ENCODE data around the gene GUCD1.
"Not testable (repeated sequence)": the region's sequence is repeated elsewhere in the genome, so short reads cannot be mapped to it uniquely, and the experiment has no call there.

Gene GUCD1

GRCh38 chr22:24554313-24555164, at the start of gene GUCD1:
Gene GUCD1 (minus strand): TSS chr22:24555138. CDS start chr22:24554991, 147 bp downstream.
- DNase-seq, result peak; percentile 25

GRCh38 chr22:24603770-24604629, 49.1 kb upstream of the GUCD1 start:
- peak; percentile 25 for DNase-seq

- DNase-seq, result not testable (repeated sequence)
These were observed 48.2 kb upstream of the GUCD1 start, which contains the start of gene GGT1 for GRCh38 chr22:24602847-24603769. Gene GGT1 (plus strand): TSS chr22:24603193. CDS start chr22:24611082, 7,889 bp downstream.

- DNase-seq, result not testable (repeated sequence)
These were observed 47.3 kb upstream of the GUCD1 start for GRCh38 chr22:24602105-24602749.

GRCh38 chr22:24601217-24602104, 46.5 kb upstream of the GUCD1 start:
- DNase-seq, result no peak

- DNase-seq, result not testable (repeated sequence)
These were observed 45.2 kb upstream of the GUCD1 start for GRCh38 chr22:24599958-24600715.

- DNase-seq, result no peak
These were observed 44.6 kb upstream of the GUCD1 start for GRCh38 chr22:24599514-24599913.

GRCh38 chr22:24597076-24597475, 42.1 kb upstream of the GUCD1 start:
- not testable (repeated sequence) for DNase-seq

GRCh38 chr22:24595863-24596262, 40.9 kb upstream of the GUCD1 start:
- no peak for DNase-seq

- DNase-seq, result no peak
These were observed 40.3 kb upstream of the GUCD1 start for GRCh38 chr22:24595228-24595627.

- no peak for DNase-seq
These were observed 39.7 kb upstream of the GUCD1 start for GRCh38 chr22:24594569-24595120.

GRCh38 chr22:24593836-24594568, 39.1 kb upstream of the GUCD1 start:
- no peak for DNase-seq

- not testable (repeated sequence) for DNase-seq
These were observed 38.6 kb upstream of the GUCD1 start for GRCh38 chr22:24593559-24593835.

GRCh38 chr22:24592851-24593558, 38.1 kb upstream of the GUCD1 start, which contains the start of gene LRRC75B:
Gene LRRC75B (minus strand): TSS chr22:24593073. CDS start chr22:24593039, 34 bp downstream.
- DNase-seq, result peak; percentile 62

GRCh38 chr22:24592058-24592850, 37.3 kb upstream of the GUCD1 start:
- DNase-seq, result peak; percentile 47

- no peak for DNase-seq
These were observed 36.4 kb upstream of the GUCD1 start for GRCh38 chr22:24591286-24591830.

- no peak for DNase-seq
These were observed 35.7 kb upstream of the GUCD1 start for GRCh38 chr22:24590596-24591173.

Measured in NCI-H146 (cell line).